Activated naive CD4-positive, alpha-beta T cell treated with anti-CD3 and anti-CD28 coated beads, Interleukin-2, amount 50 U/mL, for 24 hours (primary cell): ENCODE results near the gene AK8.
A peak's percentile ranks its signal among the peaks of the same experiment; 100 is the strongest.

Experiments used
- H3K27ac Mint-ChIP-seq: one replicate; pipeline ENCODE4 v1.8.0; 2021; ENCODE audit warnings: mild to moderate bottlenecking, mixed read lengths
- H3K27me3 Mint-ChIP-seq: one replicate; pipeline ENCODE4 v1.8.0; 2021; ENCODE audit warnings: mixed read lengths
- H3K36me3 Mint-ChIP-seq: one replicate; pipeline ENCODE4 v1.8.0; 2021; ENCODE audit warnings: mixed read lengths
- H3K4me1 Mint-ChIP-seq: one replicate; pipeline ENCODE4 v1.8.0; 2021; ENCODE audit warnings: mixed read lengths
- H3K4me3 Mint-ChIP-seq: one replicate; pipeline ENCODE4 v1.8.0; 2021; ENCODE audit warnings: mild to moderate bottlenecking, mixed read lengths
- H3K9me3 Mint-ChIP-seq: one replicate; pipeline ENCODE4 v1.8.0; 2021; ENCODE audit warnings: mixed read lengths

AK8 gene

GRCh38 chr9:132744881-132745755 is 133.0 kb downstream of the AK8 start:
- Mint-ChIP-seq H3K4me1 (peaks cover 8% of the 10 kb centered on the region), H3K27ac (no peak overlapping the region), H3K36me3 (no peaks in the 10 kb centered on the region), H3K4me3 (peak overlapping the region; percentile 39), H3K27me3 (peaks cover 24% of the 10 kb centered on the region), H3K9me3 (no peaks in the 10 kb centered on the region)

DNA sequence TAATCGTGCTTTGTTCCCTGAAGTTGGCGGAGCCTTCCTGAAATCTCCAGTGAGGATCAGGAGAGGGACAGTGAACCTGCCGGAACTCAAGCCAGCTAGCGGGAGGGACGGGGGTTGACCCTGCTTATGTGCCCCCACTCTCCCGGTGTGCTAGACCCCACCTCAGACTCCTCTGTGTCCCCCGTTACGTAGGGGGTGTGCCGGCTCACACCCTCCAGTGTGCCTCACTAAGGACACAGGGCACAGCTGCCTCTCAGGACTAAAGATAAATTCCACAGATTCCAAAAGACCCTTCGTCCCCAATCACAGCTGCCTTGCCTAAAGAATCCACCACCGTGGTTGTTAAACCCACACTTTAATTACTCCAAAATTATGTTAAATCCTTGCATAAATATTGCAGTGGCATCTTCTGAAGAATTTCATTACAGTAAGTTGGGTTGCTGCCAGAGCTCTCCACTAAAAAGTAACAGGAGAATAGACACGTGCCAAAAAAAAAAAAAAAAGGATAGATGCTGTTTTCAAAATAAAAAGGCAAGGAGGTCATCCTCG is 134.1 kb downstream of the AK8 start:
- H3K9me3 Mint-ChIP-seq, result no peaks in the 10 kb centered on the region
- no peaks in the 10 kb centered on the region for H3K36me3 Mint-ChIP-seq
- H3K4me1 Mint-ChIP-seq, result peaks cover 8% of the 10 kb centered on the region
- H3K27me3 Mint-ChIP-seq, result peaks cover 24% of the 10 kb centered on the region
- no peak overlapping the region for H3K27ac Mint-ChIP-seq
- no peak overlapping the region for H3K4me3 Mint-ChIP-seq

DNA sequence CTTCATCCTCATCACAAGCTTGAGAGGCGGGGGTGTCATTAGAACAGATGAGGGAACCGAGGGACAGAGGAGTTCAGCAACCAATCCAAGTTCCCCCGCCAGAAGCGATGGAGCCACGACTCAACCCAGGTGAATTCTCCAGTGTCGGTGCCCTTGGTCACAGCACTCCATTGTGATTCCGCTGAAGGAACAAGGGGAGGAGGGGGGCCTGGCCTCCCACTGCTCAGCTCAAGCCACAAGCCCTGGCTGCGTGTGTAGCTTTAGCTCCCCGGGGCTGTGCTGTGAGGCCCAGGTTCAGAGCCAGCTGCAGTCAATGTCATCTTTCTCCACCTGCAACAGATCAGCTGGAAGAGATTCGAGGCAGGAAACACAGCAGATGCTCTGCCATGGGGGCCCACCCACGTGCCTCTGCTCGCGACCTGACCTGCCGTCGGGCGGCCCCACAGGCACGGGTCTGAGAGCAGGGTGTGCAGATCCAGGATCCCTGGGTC is 135.2 kb downstream of the AK8 start:
- no peaks in the 10 kb centered on the region for H3K9me3 Mint-ChIP-seq
- peaks cover 24% of the 10 kb centered on the region for H3K27me3 Mint-ChIP-seq
- H3K4me1 Mint-ChIP-seq, result peaks cover 8% of the 10 kb centered on the region
- no peak overlapping the region for H3K4me3 Mint-ChIP-seq
- H3K27ac Mint-ChIP-seq, result no peak overlapping the region
- no peaks in the 10 kb centered on the region for H3K36me3 Mint-ChIP-seq

DNA sequence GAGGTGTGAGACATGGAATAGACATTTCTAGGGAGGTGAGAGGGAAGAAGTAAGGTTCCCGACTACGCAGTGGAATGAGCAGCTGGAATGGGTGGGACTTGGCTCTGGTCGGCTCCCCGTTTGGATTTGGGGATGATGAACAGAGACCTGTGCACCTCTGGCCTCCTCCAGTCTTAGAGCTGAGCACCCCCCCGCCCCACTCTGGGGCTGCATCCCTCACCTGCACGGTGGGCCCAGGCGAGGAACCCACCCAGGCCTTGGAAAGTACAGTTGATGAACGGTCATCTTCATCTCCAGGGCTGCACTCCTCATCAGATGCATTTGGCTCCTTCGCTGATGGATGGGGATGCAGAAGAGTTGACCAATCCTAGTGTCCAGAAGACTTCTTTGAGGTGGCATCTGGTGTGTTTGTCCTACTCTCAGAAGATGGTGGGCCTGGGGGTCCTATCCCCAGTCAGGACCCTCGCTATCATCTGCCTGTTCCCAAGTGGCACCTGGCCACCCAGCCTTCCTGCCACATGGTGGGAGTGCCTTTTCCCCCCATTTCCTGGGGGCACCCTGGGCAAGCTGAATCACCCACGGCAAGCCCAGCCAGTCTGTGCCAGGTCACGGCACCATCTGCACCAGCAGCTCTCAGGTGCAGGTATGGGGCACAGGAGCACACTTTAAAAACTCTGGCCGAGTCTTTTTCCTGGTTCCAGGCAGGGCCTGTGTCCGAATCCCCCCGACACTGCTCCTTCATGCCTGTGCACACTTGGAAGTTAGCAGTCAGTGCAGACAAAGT is 137.4 kb downstream of the AK8 start:
- Mint-ChIP-seq H3K9me3 (no peaks in the 10 kb centered on the region), H3K27me3 (peaks cover 24% of the 10 kb centered on the region)

DNA sequence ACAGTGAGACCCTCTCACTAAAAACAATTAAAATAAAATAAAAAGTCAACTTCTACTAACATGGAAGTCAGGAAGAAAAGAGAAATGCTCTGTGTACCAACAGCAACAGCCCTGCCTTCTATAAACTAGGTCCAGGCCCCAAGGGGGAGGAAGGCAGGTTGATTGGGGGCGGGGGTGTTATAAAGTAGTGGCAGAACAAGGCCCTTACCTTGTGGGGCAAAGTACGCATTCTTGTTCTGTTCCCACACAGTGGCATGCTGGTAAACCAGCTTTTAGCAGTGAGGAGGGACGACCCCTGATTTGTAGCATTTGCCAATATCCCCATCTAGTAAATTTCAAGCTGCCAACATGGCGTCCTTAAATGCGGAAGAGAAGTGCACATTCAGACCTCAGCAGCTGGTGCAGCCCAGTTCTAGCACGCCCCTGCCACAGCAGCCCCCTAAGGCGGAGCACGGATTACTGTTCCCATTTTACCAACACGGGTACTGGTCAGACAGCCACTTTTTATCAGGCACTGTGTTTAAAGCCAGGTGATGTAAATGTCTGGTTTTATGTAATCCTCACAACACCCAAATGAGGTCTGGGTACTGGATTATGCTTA is 138.3 kb downstream of the AK8 start:
- no peak overlapping the region for H3K4me3 Mint-ChIP-seq
- H3K9me3 Mint-ChIP-seq, result no peaks in the 10 kb centered on the region
- H3K4me1 Mint-ChIP-seq, result peaks cover 4% of the 10 kb centered on the region
- H3K36me3 Mint-ChIP-seq, result no peaks in the 10 kb centered on the region
- no peak overlapping the region for H3K27ac Mint-ChIP-seq
- peaks cover 24% of the 10 kb centered on the region for H3K27me3 Mint-ChIP-seq

More for the DNA sequence above, 137.4 kb downstream of the AK8 start:
- H3K4me3 Mint-ChIP-seq, result no peak overlapping the region
- H3K27ac Mint-ChIP-seq, result no peak overlapping the region
- peaks cover 8% of the 10 kb centered on the region for H3K4me1 Mint-ChIP-seq
- H3K36me3 Mint-ChIP-seq, result no peaks in the 10 kb centered on the region

GRCh38 chr9:132733260-132733815 is 144.7 kb downstream of the AK8 start:
- H3K4me1 Mint-ChIP-seq, result no peaks in the 10 kb centered on the region
- H3K36me3 Mint-ChIP-seq, result no peaks in the 10 kb centered on the region
- peaks cover 4% of the 10 kb centered on the region for H3K27me3 Mint-ChIP-seq
- no peak overlapping the region for H3K27ac Mint-ChIP-seq
- H3K9me3 Mint-ChIP-seq, result no peaks in the 10 kb centered on the region
- no peak overlapping the region for H3K4me3 Mint-ChIP-seq

- Mint-ChIP-seq H3K36me3 (no peaks in the 10 kb centered on the region), H3K27me3 (peaks cover 6% of the 10 kb centered on the region), H3K4me3 (no peak overlapping the region)
Measured at GRCh38 chr9:132732326-132733259, 145.5 kb downstream of the AK8 start.

DNA sequence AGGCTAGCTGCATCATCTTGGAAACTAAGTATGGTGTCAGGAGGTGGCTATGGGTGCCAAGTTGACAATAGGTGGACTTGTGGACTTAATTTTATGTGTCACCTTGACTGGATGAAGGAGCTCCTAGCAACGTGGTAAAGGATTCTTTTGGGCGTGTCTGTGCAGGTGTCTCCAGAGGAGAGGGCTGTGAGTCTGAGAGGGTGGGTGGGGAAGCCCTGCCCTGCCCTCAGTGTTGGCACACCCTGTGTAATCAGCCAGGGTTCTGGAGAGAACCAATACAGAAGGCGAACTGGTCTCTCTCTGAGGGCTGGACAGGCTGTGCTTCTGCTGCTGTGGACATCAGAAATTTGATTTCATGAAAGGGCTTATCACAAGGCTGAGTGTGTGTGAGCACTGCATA is 146.9 kb downstream of the AK8 start:
- Mint-ChIP-seq H3K27me3 (peaks cover 6% of the 10 kb centered on the region), H3K9me3 (no peaks in the 10 kb centered on the region), H3K4me1 (no peaks in the 10 kb centered on the region), H3K36me3 (no peaks in the 10 kb centered on the region), H3K27ac (no peak overlapping the region), H3K4me3 (no peak overlapping the region)

More at GRCh38 chr9:132732326-132733259, 145.5 kb downstream of the AK8 start:
- Mint-ChIP-seq H3K27ac (no peak overlapping the region), H3K4me1 (no peaks in the 10 kb centered on the region), H3K9me3 (no peaks in the 10 kb centered on the region)

GRCh38 chr9:132730054-132731033 is 147.7 kb downstream of the AK8 start:
- Mint-ChIP-seq H3K4me3 (no peak overlapping the region), H3K36me3 (no peaks in the 10 kb centered on the region), H3K4me1 (no peaks in the 10 kb centered on the region), H3K27ac (no peak overlapping the region), H3K9me3 (no peaks in the 10 kb centered on the region), H3K27me3 (peaks cover 6% of the 10 kb centered on the region)

DNA sequence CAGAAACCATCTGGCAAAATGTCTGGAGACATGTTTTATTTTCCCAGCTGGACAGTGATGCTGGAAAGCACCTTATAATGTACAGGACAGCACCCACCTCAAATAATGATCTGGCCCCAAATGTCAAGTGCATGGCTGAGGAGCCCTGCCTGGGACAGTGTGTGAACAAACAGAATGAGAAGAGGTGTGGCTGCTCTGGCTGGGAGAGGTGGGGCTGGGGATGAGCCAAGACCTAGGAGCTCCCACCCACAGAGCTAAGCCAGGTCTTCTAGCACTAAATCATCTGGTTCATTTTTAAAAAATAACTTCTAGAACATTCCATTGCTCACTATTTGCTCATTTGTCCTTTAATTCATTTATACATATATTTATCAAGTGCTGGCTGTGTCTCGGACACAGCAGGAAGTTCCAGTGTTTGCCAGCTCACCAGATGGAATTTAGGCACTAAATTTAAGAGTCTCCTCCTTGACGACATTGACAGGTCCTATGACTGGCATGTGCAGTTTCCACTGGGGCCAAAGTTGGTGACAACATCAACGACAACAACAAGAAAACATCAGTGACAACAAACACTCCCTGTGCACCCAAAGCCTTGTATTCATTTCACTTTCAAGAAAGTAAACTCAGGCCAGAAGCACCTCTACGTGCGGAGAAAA is 148.7 kb downstream of the AK8 start:
- Mint-ChIP-seq H3K4me1 (no peaks in the 10 kb centered on the region), H3K27ac (no peak overlapping the region), H3K36me3 (no peaks in the 10 kb centered on the region), H3K9me3 (no peaks in the 10 kb centered on the region), H3K27me3 (peaks cover 4% of the 10 kb centered on the region), H3K4me3 (no peak overlapping the region)

DNA sequence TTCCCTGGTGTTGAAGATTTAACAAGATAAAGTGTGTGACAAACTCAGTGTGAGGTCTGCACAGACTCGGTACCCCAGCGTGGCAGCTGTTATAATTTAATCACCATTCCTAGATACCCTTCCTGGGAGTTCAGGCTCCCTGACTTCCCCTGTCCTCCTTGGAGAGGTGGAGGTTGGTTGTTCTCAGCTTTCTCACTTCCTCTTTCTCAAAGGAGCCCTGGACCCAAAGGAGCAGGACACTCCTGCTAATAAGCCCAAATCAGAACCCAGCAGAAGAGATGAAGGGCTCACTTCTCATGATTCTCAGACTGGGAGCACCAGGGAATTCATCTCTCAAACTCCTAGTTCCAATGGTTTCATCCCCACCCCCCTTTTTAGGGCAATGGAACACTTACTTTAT is 149.6 kb downstream of the AK8 start:
- no peaks in the 10 kb centered on the region for H3K4me1 Mint-ChIP-seq
- no peaks in the 10 kb centered on the region for H3K9me3 Mint-ChIP-seq
- no peak overlapping the region for H3K27ac Mint-ChIP-seq
- H3K27me3 Mint-ChIP-seq, result peaks cover 4% of the 10 kb centered on the region
- no peaks in the 10 kb centered on the region for H3K36me3 Mint-ChIP-seq
- no peak overlapping the region for H3K4me3 Mint-ChIP-seq

DNA sequence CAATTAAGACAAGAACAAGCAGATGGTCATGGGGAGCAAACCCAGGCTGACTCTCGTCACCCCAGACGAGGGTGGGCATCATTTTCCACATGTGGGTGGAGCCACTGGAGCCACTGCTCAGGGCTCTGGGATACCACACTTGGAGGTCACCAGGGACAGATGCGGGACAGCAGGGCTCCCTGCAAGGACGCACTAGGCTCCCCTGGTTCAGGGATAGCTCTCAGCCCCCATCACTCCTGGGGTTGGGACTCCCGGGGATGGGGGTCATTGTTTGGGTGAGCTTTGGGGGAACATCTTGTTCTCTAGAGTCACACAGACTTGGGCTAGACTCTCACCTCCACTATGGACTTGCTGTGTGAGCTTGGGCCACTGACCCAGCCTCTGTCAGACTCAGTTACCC is 150.0 kb downstream of the AK8 start:
- peaks cover 4% of the 10 kb centered on the region for H3K27me3 Mint-ChIP-seq
- no peaks in the 10 kb centered on the region for H3K36me3 Mint-ChIP-seq
- H3K4me3 Mint-ChIP-seq, result no peak overlapping the region
- H3K27ac Mint-ChIP-seq, result no peak overlapping the region
- H3K9me3 Mint-ChIP-seq, result no peaks in the 10 kb centered on the region
- no peaks in the 10 kb centered on the region for H3K4me1 Mint-ChIP-seq

- no peaks in the 10 kb centered on the region for H3K9me3 Mint-ChIP-seq
- H3K4me1 Mint-ChIP-seq, result no peaks in the 10 kb centered on the region
- H3K4me3 Mint-ChIP-seq, result no peak overlapping the region
- no peak overlapping the region for H3K27ac Mint-ChIP-seq
- peaks cover 2% of the 10 kb centered on the region for H3K27me3 Mint-ChIP-seq
- no peaks in the 10 kb centered on the region for H3K36me3 Mint-ChIP-seq
Measured at GRCh38 chr9:132726576-132727130, 151.4 kb downstream of the AK8 start.
